Motor neuron (in vitro differentiated cells): ENCODE data around the gene KIF26A. TPM values are rescaled to one million over a fixed set of nuclear protein-coding genes. Genes with fewer than 3 reads are reported as not detected.
A peak's percentile ranks its signal among the peaks of the same experiment; 100 is the strongest.

Experiments
- ATAC-seq, 8 experiments: fragments of 200-7000 bp; cut with Tn5 transposase; replicated peaks in 6 of 8; 2 replicates each; pipeline ENCODE4 v1.8.0; 2021; ENCODE audit warnings: mild to moderate bottlenecking in 8 of 8, moderate library complexity in 8 of 8
- H3K27ac ChIP-seq, 2 donors: fragments of 250-450 bp; sonication (Bioruptor Pico); 2 replicates each; pipeline ENCODE4 v1.9.0; 2021; ENCODE audit warnings: antibody characterized with exemption in 2 of 2, mild to moderate bottlenecking in 2 of 2, moderate library complexity in 1 of 2
- H3K4me1 ChIP-seq, 2 donors: fragments of 250-450 bp; sonication (Bioruptor Pico); replicated peaks in 1 of 2; 2 replicates each; pipeline ENCODE4 v1.6.1; 2021; ENCODE audit warnings: antibody characterized with exemption in 2 of 2, mild to moderate bottlenecking in 2 of 2, moderate library complexity in 1 of 2
- H3K4me3 ChIP-seq, 5 donors: fragments of 250-450 bp; sonication (Bioruptor Pico); 2 replicates each; pipeline ENCODE4 v1.9.0; 2021; ENCODE audit warnings: antibody characterized with exemption in 5 of 5, mild to moderate bottlenecking in 5 of 5, moderate library complexity in 4 of 5
- WGBS, 10 experiments: fragments of 450-650 bp; shearing (Covaris generic); methylation state at CpG; one replicate each; pipeline ENCODE4 v1.0.0; 2022; 5-methylcytosine and 5-hydroxymethylcytosine counted together
- in situ Hi-C, 9 experiments: fragments of 400-800 bp; cut with MboI; loops; one replicate each; pipeline ENCODE4 v1.15.0; 2021; ENCODE audit warnings: low sequenced_read_pairs in 9 of 9, low pct_unique_long_range_greater_than_20kb in 2 of 9; ENCODE audit not compliant: unreplicated experiment in 9 of 9
- total RNA-seq, 8 experiments: library from RNA; unstranded; fragments of 300-600 nt; gene quantifications; 2 replicates each; pipeline versions ENCODE4 v1.2.3 to v1.2.4, GENCODE V29; 2022

KIF26A gene
- total RNA-seq, 8 experiments from 2014 or later, result 0.20 to 14.2 (median 8.2) TPM

- WGBS, 10 experiments, result 17 to 94% (median 52%) methylated on average over 1 to 6 of the region's 14 CpGs; no CpG with 5 or more reads in 6 of the 10 experiments
- in situ Hi-C loops, result loop anchor here in 2 of 9 experiments (25.0 kb wide), 1 partner anchor 541 kb away; no protein-coding TSS in a partner anchor
- H3K27ac ChIP-seq, result no peak overlapping the region
- ATAC-seq, result no peak
- H3K4me3 ChIP-seq, result no peak overlapping the region
- H3K4me1 ChIP-seq, result peaks cover 3 to 16% of the 10 kb centered on the region in 2 donors
These were observed 42.1 kb upstream of the KIF26A start for GRCh38 chr14:104096318-104096717.

DNA sequence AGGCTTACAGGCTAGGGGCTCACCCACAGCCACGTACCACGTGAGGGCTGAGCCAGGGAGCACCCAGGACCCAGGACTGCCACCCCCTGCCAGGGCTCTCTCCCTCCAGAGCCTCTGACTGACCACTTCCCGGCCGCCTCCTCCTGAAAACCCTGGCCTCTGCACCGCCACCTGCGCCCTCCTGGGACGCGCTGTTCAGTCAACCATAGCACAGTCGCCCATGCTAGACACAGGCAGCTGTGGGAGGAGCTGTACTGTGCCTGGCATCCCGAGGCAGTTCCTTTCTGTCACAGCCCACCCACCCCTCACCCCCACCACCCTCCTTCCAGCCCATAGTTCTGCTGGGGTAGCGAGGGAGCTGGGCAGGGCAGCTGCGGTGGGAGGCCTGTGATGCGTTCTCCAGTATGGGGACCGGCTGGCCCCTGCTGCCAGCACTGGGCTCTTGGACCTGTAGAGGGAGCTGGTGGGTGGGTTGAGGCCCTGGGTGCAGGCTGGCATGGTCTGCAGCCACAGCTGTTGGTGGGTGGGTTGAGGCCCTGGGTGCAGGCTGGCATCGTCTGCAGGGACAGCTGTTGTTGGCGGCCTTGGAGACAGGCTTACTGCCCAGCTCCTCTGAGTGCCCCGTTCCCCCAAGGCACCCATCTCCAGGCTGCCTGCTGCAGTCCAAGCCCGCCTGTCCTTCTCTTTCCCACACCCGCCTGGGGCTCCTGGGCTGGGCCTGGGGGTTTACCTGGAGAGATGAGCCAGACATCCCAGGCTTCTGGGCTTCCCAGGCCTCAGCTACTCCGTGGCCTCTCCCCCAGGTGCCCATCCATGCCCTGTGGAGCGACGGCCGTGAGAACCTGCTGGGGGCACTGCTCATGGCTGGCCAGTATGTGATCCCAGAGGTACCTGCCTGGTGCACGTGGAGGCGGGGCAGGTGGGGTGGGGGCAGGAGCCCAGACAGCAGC lies 41.4 kb upstream of the KIF26A start:
- peaks cover 7 to 15% of the 10 kb centered on the region in 2 donors for H3K4me1 ChIP-seq
- no peak overlapping the region for H3K27ac ChIP-seq
- H3K4me3 ChIP-seq, result no peak overlapping the region
- WGBS, 10 experiments, result 40 to 83% (median 59%) methylated on average over 1 to 10 of the region's 25 CpGs; no CpG with 5 or more reads in 5 of the 10 experiments
- in situ Hi-C loops, result loop anchor here in 2 of 9 experiments (25.0 kb wide), 1 partner anchor 540 kb away; no protein-coding TSS in a partner anchor
- peak in 4 of 8 experiments; percentile 14 to 31 (median 22) for ATAC-seq

- in situ Hi-C loops, result loop anchor here in 2 of 9 experiments (25.0 kb wide), 1 partner anchor 539 kb away; no protein-coding TSS in a partner anchor
- Histone ChIP-seq H3K27ac (no peak overlapping the region), H3K4me3 (no peak overlapping the region), H3K4me1 (peaks cover 8 to 15% of the 10 kb centered on the region in 2 donors)
- WGBS, 10 experiments, result 0 to 97% (median 88%) methylated on average over 1 to 6 of the region's 25 CpGs; no CpG with 5 or more reads in 5 of the 10 experiments
- ATAC-seq, result no peak
These were observed 39.9 kb upstream of the KIF26A start for GRCh38 chr14:104098272-104099095.

GRCh38 chr14:104099096-104100041 lies 39.0 kb upstream of the KIF26A start:
- H3K4me3 ChIP-seq, result no peak overlapping the region
- peaks cover 7 to 17% of the 10 kb centered on the region in 2 donors for H3K4me1 ChIP-seq
- no peak for ATAC-seq
- no peak overlapping the region for H3K27ac ChIP-seq
- in situ Hi-C loops, result loop anchor here in 2 of 9 experiments (25.0 kb wide), 1 partner anchor 538 kb away; no protein-coding TSS in a partner anchor
- WGBS, 10 experiments, result 80% methylated on average over 1 of the region's 26 CpGs; no CpG with 5 or more reads in 9 of the 10 experiments

- 50 to 89% (median 76%) methylated on average over 2 to 3 of the region's 23 CpGs; no CpG with 5 or more reads in 6 of the 10 experiments for WGBS, 10 experiments
- peaks cover 6 to 13% of the 10 kb centered on the region in 2 donors for H3K4me1 ChIP-seq
- no peak overlapping the region for H3K27ac ChIP-seq
- in situ Hi-C loops, result no loop called here
- no peak overlapping the region for H3K4me3 ChIP-seq
- ATAC-seq, result no peak
These were observed 38.0 kb upstream of the KIF26A start for GRCh38 chr14:104100171-104101085.

DNA sequence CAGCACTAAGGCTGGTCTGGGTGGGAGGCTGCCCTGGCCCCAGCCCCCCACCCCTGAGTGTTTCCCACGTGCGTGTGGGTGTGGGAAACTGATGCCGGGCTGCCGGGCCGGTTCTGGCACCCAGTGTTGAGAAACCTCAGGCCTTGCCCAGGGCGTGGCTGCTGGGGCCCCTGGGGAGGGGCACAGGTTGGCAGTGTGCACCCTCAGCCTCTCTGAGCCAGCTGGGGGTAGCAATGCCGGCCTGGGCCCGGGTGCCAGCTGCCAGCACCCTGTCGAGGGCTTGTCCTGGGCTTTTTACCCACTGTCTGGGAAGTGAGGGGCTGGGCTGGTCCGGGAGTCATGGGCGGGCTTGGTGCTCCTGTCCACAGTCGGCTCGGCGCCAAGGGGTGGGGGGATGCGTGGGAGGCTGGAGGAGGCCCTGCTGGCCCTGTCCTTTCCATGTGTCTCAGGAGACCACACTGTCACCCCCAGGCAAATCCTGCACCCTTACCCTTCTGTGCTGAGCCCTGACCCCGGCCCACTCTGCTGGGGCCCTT lies 37.2 kb upstream of the KIF26A start:
- no peak overlapping the region for H3K27ac ChIP-seq
- no peak overlapping the region for H3K4me3 ChIP-seq
- no peak for ATAC-seq
- peaks cover 6 to 13% of the 10 kb centered on the region in 2 donors for H3K4me1 ChIP-seq
- in situ Hi-C loops, result no loop called here
- 91 to 100% methylated on average over 1 to 4 of the region's 16 CpGs; no CpG with 5 or more reads in 8 of the 10 experiments for WGBS, 10 experiments

- H3K4me1 ChIP-seq, result peaks cover 6 to 13% of the 10 kb centered on the region in 2 donors
- 20 to 82% (median 50%) methylated on average over 1 to 5 of the region's 16 CpGs; no CpG with 5 or more reads in 6 of the 10 experiments for WGBS, 10 experiments
- H3K4me3 ChIP-seq, result no peak overlapping the region
- in situ Hi-C loops, result no loop called here
- no peak for ATAC-seq
- no peak overlapping the region for H3K27ac ChIP-seq
These were observed 36.6 kb upstream of the KIF26A start for GRCh38 chr14:104101651-104102281.

- H3K4me3 ChIP-seq, result no peak overlapping the region
- WGBS, 10 experiments, result 80 to 100% methylated on average over 1 to 3 of the region's 16 CpGs; no CpG with 5 or more reads in 8 of the 10 experiments
- no peak for ATAC-seq
- peaks cover 6 to 13% of the 10 kb centered on the region in 2 donors for H3K4me1 ChIP-seq
- H3K27ac ChIP-seq, result no peak overlapping the region
- in situ Hi-C loops, result no loop called here
These were observed 36.0 kb upstream of the KIF26A start for GRCh38 chr14:104102282-104102914.

DNA sequence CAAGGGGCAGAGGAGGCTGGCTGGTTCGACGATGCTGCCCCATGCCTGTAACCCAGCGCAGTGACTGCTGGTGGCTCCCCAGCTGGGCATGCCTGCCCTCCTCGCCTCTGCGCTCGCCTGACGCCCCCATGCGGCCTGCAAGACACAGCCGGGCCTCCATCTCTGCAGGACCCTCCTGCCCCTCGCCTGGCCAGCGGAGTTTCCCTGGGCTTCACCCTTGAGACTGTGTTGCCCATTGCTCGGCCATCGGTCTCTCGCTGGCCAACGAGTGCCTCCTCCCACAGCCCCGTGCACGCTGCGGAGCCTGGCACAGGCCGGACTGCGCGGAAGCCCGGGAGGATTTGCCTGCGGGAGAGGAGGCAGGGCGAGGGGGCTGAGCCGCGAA lies 35.3 kb upstream of the KIF26A start:
- in situ Hi-C loops, result no loop called here
- Histone ChIP-seq H3K27ac (no peak overlapping the region), H3K4me3 (no peak overlapping the region), H3K4me1 (peaks cover 11 to 18% of the 10 kb centered on the region in 2 donors)
- no peak for ATAC-seq
- WGBS, 10 experiments, result 73 to 89% methylated on average over 3 to 5 of the region's 26 CpGs; no CpG with 5 or more reads in 8 of the 10 experiments

- Histone ChIP-seq H3K27ac (no peak overlapping the region), H3K4me3 (no peak overlapping the region), H3K4me1 (peaks cover 16 to 23% of the 10 kb centered on the region in 2 donors)
- WGBS, 10 experiments, result 60 to 63% methylated on average over 2 to 7 of the region's 23 CpGs; no CpG with 5 or more reads in 8 of the 10 experiments
- ATAC-seq, result peak in 1 of 8 experiments; percentile 44
- in situ Hi-C loops, result no loop called here
These were observed 34.8 kb upstream of the KIF26A start for GRCh38 chr14:104103446-104104075.
